Measurements from ENCODE around the gene NRG4.
A peak's percentile ranks its signal among the peaks of the same experiment; 100 is the strongest.
"Not testable (repeated sequence)": the region's sequence is repeated elsewhere in the genome, so short reads cannot be mapped to it uniquely, and the experiment has no call there.

The NRG4 gene

DNA sequence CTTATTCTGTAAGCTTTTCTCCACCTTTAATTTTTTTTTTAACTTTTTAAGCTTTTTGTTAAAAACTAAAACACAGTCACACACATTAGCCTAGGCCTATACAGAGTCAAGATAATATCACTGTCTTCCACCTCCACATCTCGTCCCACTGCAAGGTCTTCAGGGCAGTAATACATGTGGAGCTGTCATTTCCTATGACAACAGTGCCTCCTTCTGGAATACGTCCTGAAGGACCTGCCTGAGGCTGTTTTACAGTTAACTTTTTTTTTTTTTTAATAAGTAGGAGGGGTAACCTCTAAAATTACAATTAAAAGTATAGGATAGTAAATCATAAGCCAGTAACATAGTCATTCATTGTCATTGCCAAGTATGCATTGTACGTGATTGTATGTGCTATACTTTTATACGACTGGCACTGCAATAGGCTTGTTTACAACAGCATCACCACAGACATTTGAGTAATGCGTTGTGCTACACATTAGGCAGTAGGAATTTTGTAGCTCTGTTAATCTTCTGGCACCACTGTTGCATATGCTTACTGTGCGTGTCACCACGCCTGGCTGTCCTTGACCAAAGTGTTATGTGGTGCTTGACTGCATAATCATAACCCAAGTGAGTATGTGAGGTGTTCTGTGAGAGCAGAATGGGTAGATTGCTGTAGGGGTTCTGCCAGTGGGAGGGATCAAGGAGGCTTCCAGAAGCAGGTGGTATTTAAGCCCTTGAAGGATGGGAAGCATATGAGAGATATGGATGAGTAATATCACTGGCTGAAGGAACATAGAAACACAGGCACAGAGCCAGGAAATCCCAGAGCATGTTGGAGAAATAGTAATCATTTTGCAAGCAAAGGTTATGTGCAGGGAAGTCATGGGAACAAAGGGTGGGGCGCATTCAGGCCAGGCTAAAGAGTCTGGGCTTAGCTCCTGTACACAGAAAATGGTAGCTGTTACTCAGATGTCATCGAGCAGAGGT, 90.2 kb downstream of the NRG4 start:
- Histone ChIP-seq H3K36me3 (ENCODE audit: control insufficient read depth, insufficient read depth, low read length) (peaks cover 6% of the 10 kb centered on the region), H3K9ac (ENCODE audit: low read depth, low read length) (no peak overlapping the region)

DNA sequence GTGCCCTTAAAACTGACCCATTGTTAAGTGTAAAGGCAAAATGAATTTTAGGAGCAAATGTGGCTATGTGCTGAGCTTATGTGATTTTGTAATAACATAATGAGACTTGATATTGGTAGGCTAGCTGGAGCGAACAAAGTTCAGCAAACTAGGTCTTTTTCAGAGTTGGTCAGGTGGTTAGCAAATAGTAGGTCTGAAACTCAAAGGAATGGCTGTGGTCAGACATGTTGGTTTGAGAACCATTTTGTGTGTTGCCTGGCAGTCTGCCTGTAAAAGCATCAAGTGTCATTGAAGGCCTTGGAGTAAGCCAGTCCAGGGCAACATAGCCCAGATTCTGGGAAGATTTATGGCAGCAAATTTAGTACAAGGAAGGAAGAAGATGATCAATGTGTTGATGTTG, 92.1 kb downstream of the NRG4 start:
- Histone ChIP-seq H3K36me3 (ENCODE audit: control insufficient read depth, insufficient read depth, low read length) (peaks cover 6% of the 10 kb centered on the region), H3K4me1 (ENCODE audit: control insufficient read depth, insufficient read depth, low read length) (no peaks in the 10 kb centered on the region), H3K9ac (ENCODE audit: low read depth, low read length) (no peak overlapping the region), H3K9me3 (ENCODE audit: control insufficient read depth, insufficient read depth, low read length) (no peaks in the 10 kb centered on the region), H3K27me3 (ENCODE audit: control insufficient read depth, insufficient read depth, low read length) (no peaks in the 10 kb centered on the region), H3K4me3 (ENCODE audit: low read depth, low read length) (no peak overlapping the region)

More for the DNA sequence above, 90.2 kb downstream of the NRG4 start:
- no peaks in the 10 kb centered on the region for H3K9me3 ChIP-seq (ENCODE audit: control insufficient read depth, insufficient read depth, low read length)
- H3K4me3 ChIP-seq (ENCODE audit: low read depth, low read length): no peak overlapping the region
- H3K27me3 ChIP-seq (ENCODE audit: control insufficient read depth, insufficient read depth, low read length): no peaks in the 10 kb centered on the region
- peaks cover 10% of the 10 kb centered on the region for H3K4me1 ChIP-seq (ENCODE audit: control insufficient read depth, insufficient read depth, low read length)

DNA sequence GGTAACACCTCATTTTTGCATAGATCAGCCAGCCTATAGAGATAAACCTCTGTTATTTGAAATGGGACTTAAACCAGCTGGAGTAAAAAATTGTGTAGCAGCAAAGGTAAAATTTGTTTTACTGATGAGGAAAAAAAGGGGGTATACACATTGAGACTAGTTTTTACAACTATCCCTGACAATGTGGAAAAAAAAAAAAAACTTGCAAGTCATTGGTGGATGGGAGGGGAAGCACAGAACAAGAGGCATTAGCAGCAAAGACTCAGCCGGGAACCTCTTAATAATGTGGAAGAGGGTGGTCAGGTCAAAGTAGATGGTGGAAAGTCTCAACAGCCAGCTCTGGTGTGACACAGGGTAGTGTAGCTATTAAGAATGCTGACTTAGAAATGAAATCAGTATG, 94.1 kb downstream of the NRG4 start:
- no peaks in the 10 kb centered on the region for H3K9me3 ChIP-seq (ENCODE audit: control insufficient read depth, insufficient read depth, low read length)
- peaks cover 16% of the 10 kb centered on the region for H3K36me3 ChIP-seq (ENCODE audit: control insufficient read depth, insufficient read depth, low read length)
- H3K27me3 ChIP-seq (ENCODE audit: control insufficient read depth, insufficient read depth, low read length): no peaks in the 10 kb centered on the region
- H3K4me3 ChIP-seq (ENCODE audit: low read depth, low read length): no peak overlapping the region
- H3K9ac ChIP-seq (ENCODE audit: low read depth, low read length): no peak overlapping the region
- H3K4me1 ChIP-seq (ENCODE audit: control insufficient read depth, insufficient read depth, low read length): no peaks in the 10 kb centered on the region

DNA sequence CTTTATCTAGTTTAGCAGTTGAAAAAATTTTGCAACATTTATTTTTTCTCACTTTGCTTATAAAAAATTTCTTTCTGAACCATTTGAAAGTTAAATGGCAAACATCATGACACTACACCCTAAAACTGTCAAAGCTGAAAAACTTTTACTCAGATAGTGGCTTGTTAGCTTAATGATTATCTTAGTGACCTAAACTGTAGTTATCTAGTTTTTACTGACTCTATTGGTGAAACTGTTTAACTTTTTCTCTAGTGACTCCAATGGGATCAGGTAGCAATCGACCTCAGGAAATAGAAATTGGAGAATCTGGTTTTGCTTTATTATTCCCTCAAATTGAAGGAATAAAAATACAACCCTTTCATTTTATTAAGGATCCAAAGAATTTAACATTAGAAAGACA, 95.2 kb downstream of the NRG4 start:
- Histone ChIP-seq H3K9me3 (ENCODE audit: control insufficient read depth, insufficient read depth, low read length) (no peaks in the 10 kb centered on the region), H3K36me3 (ENCODE audit: control insufficient read depth, insufficient read depth, low read length) (peaks cover 16% of the 10 kb centered on the region), H3K9ac (ENCODE audit: low read depth, low read length) (no peak overlapping the region), H3K27me3 (ENCODE audit: control insufficient read depth, insufficient read depth, low read length) (no peaks in the 10 kb centered on the region), H3K4me3 (ENCODE audit: low read depth, low read length) (no peak overlapping the region), H3K4me1 (ENCODE audit: control insufficient read depth, insufficient read depth, low read length) (no peaks in the 10 kb centered on the region)

DNA sequence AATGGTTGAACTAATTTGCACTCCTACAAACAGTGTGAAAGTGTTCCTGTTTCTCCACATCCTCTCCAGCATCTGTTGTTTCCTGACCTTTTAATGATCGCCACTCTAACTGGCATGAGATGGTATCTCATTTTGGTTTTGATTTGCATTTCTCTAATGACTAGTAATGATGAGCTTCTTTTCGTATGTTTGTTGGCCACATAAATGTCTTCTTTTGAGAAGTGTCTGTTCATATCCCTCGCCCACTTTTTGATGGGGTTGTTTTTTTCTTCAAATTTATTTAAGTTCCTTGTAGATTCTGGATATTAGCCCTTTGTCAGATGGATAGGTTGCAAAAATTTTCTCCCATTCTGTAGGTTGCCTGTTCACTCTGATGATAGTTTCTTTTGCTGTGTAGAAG, 101.9 kb downstream of the NRG4 start:
- not testable (repeated sequence) for H3K4me3 ChIP-seq (ENCODE audit: low read depth, low read length); H3K9ac ChIP-seq (ENCODE audit: low read depth, low read length); H3K9me3 ChIP-seq (ENCODE audit: control insufficient read depth, insufficient read depth, low read length); H3K4me1 ChIP-seq (ENCODE audit: control insufficient read depth, insufficient read depth, low read length); H3K27me3 ChIP-seq (ENCODE audit: control insufficient read depth, insufficient read depth, low read length)
- H3K36me3 ChIP-seq (ENCODE audit: control insufficient read depth, insufficient read depth, low read length): peaks cover 16% of the 10 kb centered on the region

DNA sequence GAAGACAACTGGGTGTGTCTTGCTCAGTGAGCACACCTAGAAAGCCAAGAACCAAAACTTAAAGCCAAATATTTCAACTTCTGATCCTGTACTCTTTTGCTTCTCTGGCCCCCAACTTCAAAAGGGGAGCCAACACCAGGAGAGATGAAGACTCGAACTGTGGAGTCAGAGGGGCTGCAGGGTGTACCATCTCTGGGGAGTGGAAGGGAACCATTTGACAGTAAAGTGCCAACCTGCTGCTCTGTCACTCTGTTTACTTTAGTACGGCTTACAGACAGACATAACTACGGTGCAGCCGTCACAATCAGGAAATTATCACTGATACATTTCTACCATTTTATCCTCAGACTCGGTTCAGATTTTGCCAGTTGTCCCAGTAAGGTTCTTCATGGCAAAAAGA, 107.0 kb downstream of the NRG4 start:
- no peak overlapping the region for H3K4me3 ChIP-seq (ENCODE audit: low read depth, low read length)
- H3K4me1 ChIP-seq (ENCODE audit: control insufficient read depth, insufficient read depth, low read length): peaks cover 18% of the 10 kb centered on the region
- H3K27me3 ChIP-seq (ENCODE audit: control insufficient read depth, insufficient read depth, low read length): no peaks in the 10 kb centered on the region
- peaks cover 6% of the 10 kb centered on the region for H3K36me3 ChIP-seq (ENCODE audit: control insufficient read depth, insufficient read depth, low read length)
- no peak overlapping the region for H3K9ac ChIP-seq (ENCODE audit: low read depth, low read length)
- no peaks in the 10 kb centered on the region for H3K9me3 ChIP-seq (ENCODE audit: control insufficient read depth, insufficient read depth, low read length)

DNA sequence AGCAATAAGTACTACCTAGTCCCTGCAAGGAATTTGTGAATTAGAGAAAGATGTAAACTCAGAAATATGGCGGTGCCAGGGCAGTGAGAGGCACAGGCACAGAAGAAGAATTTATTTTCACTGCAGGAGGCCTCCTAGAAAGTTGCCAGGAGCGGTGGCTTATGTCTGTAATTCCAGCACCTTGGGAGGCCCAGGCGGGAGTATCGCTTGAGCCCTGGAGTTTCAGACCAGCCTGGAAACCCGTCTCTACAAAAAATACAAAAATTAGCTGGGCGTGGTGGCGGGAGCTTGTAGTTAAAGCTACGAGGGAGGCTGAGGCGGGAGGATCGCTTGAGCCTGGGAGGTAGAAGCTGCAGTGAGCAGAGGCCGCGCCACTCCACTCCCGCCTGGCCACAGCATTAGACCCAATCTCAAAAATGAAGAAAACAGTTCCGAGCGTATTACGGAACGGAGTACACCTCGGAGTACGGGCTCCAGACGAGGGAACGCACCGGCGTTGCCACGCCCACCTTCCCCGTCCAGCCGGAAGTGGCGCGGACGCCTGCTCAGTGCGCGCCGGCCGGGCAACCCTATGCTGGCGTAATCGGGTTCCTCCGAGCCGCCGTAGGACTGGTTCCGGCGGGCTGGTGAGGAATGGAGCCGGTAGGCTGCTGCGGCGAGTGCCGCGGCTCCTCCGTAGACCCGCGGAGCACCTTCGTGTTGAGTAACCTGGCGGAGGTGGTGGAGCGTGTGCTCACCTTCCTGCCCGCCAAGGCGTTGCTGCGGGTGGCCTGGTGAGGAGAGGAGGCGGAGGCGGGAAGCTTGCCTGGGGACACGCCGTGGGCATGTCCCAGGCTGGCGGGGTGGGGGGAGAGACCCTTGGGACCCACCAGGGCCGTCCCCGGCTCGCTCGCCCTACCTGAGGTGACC, 108.6 kb downstream of the NRG4 start, which contains the start of gene FBXO22:
Gene FBXO22, plus strand, starts transcription at position 548 of the 909 bp plus-strand sequence. Its CDS starts 86 bp downstream, at position 634.
- peak within 1 kb of the TSS; percentile 98 for H3K9ac ChIP-seq (ENCODE audit: low read depth, low read length)
- peaks cover 18% of the 10 kb centered on the region for H3K4me1 ChIP-seq (ENCODE audit: control insufficient read depth, insufficient read depth, low read length)
- H3K36me3 ChIP-seq (ENCODE audit: control insufficient read depth, insufficient read depth, low read length): peaks cover 6% of the 10 kb centered on the region
- no peaks in the 10 kb centered on the region for H3K27me3 ChIP-seq (ENCODE audit: control insufficient read depth, insufficient read depth, low read length)
- H3K4me3 ChIP-seq (ENCODE audit: low read depth, low read length): peak within 1 kb of the TSS; percentile 92
- H3K9me3 ChIP-seq (ENCODE audit: control insufficient read depth, insufficient read depth, low read length): no peaks in the 10 kb centered on the region

DNA sequence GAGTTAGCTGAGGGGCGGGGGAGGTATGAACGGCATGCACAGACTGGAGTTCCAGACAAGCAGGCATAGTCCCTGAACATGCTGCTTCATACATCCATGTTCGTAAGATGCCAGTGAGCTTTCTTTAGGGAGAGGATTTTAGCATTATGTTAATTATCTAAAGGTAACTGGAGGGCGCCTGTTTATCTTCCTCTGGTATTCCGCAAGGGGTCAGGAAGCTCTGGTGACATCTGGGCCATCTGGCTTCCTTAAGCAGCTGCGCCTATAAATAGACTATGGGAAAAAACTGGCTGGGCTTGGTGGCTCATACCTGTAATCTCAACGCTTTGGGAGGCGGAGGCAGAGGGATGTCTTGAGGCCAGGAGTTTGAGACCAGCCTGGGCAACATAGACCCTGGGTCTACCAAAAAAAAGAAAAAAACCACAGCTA, 110.1 kb downstream of the NRG4 start:
- Histone ChIP-seq H3K9ac (ENCODE audit: low read depth, low read length) (peak overlapping the region; percentile 98), H3K4me3 (ENCODE audit: low read depth, low read length) (no peak overlapping the region)

DNA sequence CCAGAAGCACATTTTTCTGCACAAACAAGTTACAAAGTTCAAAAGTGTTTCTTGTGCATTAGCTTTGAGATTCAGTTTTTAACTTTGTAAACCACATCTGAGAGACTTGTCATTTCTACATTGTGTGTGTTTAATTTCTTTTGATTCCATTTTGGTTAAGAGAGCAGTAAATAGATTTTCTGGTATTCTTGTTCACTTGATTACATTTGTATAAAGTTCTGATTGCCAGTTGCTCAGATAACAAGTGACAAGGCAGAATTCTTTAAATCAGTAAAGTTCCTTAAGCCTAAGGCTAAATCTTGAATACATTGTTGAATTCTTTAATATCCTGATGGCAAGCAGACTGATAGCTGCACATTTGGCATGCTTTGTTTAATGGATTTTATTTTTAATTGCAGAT, 111.6 kb downstream of the NRG4 start:
- Histone ChIP-seq H3K9ac (ENCODE audit: low read depth, low read length) (no peak overlapping the region), H3K4me1 (ENCODE audit: control insufficient read depth, insufficient read depth, low read length) (peaks cover 18% of the 10 kb centered on the region), H3K4me3 (ENCODE audit: low read depth, low read length) (no peak overlapping the region), H3K9me3 (ENCODE audit: control insufficient read depth, insufficient read depth, low read length) (no peaks in the 10 kb centered on the region), H3K27me3 (ENCODE audit: control insufficient read depth, insufficient read depth, low read length) (no peaks in the 10 kb centered on the region), H3K36me3 (ENCODE audit: control insufficient read depth, insufficient read depth, low read length) (no peaks in the 10 kb centered on the region)

More for the DNA sequence above, 110.1 kb downstream of the NRG4 start:
- H3K27me3 ChIP-seq (ENCODE audit: control insufficient read depth, insufficient read depth, low read length): no peaks in the 10 kb centered on the region
- H3K36me3 ChIP-seq (ENCODE audit: control insufficient read depth, insufficient read depth, low read length): peaks cover 6% of the 10 kb centered on the region
- H3K9me3 ChIP-seq (ENCODE audit: control insufficient read depth, insufficient read depth, low read length): no peaks in the 10 kb centered on the region
- peaks cover 18% of the 10 kb centered on the region for H3K4me1 ChIP-seq (ENCODE audit: control insufficient read depth, insufficient read depth, low read length)

DNA sequence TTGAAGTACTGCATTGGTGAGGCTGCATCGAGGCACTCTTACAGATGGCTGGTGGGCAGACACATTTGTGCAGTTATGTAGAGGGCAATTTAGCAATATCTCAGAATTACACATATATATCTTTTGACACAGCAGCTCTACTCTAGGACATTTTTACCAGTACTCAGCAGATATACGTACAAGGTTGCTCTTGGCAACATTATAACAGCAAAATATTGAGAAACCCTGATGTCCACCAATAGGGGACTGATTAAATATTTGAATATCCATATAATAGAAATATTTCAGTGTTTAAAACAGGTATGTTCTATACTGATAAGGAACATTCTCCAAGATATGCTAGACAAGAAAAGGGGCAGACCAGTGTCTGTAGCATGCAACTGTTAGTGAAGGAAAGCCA, 116.5 kb downstream of the NRG4 start:
- Histone ChIP-seq H3K36me3 (ENCODE audit: control insufficient read depth, insufficient read depth, low read length) (no peaks in the 10 kb centered on the region), H3K4me3 (ENCODE audit: low read depth, low read length) (no peak overlapping the region), H3K4me1 (ENCODE audit: control insufficient read depth, insufficient read depth, low read length) (no peaks in the 10 kb centered on the region), H3K9ac (ENCODE audit: low read depth, low read length) (no peak overlapping the region), H3K9me3 (ENCODE audit: control insufficient read depth, insufficient read depth, low read length) (no peaks in the 10 kb centered on the region), H3K27me3 (ENCODE audit: control insufficient read depth, insufficient read depth, low read length) (no peaks in the 10 kb centered on the region)

DNA sequence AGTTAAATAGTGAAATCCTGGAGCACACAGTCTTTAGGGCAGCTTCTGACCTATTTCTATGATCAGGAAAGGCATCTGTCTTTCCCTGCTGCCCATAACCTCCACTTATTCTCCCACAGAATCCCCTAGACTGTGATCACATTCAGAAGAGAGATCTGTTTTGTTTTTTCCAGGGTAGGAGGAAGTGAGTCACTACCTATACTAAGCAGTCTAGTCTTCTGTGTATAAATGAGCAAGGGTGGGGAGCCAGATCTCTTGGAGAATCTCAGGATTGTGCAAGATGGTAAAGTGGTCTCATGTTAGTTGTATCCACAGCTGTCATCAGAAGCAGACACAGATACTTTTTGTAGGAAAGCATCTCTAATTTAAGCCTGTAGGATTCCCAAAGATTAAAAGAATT, 120.3 kb downstream of the NRG4 start:
- Histone ChIP-seq H3K4me1 (ENCODE audit: control insufficient read depth, insufficient read depth, low read length) (no peaks in the 10 kb centered on the region), H3K9me3 (ENCODE audit: control insufficient read depth, insufficient read depth, low read length) (no peaks in the 10 kb centered on the region), H3K9ac (ENCODE audit: low read depth, low read length) (no peak overlapping the region), H3K27me3 (ENCODE audit: control insufficient read depth, insufficient read depth, low read length) (no peaks in the 10 kb centered on the region), H3K36me3 (ENCODE audit: control insufficient read depth, insufficient read depth, low read length) (no peaks in the 10 kb centered on the region), H3K4me3 (ENCODE audit: low read depth, low read length) (no peak overlapping the region)
